ENCODE measurements around the gene S1PR4. TPM values are rescaled to one million over a fixed set of nuclear protein-coding genes. Genes with fewer than 3 reads are reported as not detected.

Gene S1PR4
- total RNA-seq, 1 donor from 2014 or later, result not detected

DNA sequence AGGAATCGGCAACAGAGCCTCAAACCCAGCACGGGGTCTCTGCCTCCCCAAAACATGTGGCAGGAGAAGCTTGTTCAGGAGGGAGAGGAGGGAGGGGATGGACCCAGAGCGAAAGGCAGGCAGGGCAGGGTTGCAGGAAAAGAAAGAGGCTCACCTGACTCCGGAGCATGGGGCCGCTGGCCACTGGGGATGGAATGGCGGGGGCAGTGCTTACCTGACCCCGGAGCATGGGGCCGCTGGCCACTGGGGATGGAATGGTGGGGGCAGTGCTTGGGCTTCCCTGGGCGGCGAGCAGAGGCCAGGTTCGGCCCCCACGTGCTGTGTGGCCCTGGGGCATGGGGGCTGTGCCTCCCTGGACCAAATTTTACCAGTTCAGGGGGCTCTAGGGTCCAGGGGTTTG is 32.6 kb downstream of the S1PR4 start:
- TF ChIP-seq, protein P1, sequence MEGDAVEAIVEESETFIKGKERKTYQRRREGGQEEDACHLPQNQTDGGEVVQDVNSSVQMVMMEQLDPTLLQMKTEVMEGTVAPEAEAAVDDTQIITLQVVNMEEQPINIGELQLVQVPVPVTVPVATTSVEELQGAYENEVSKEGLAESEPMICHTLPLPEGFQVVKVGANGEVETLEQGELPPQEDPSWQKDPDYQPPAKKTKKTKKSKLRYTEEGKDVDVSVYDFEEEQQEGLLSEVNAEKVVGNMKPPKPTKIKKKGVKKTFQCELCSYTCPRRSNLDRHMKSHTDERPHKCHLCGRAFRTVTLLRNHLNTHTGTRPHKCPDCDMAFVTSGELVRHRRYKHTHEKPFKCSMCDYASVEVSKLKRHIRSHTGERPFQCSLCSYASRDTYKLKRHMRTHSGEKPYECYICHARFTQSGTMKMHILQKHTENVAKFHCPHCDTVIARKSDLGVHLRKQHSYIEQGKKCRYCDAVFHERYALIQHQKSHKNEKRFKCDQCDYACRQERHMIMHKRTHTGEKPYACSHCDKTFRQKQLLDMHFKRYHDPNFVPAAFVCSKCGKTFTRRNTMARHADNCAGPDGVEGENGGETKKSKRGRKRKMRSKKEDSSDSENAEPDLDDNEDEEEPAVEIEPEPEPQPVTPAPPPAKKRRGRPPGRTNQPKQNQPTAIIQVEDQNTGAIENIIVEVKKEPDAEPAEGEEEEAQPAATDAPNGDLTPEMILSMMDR (IDR thresholded peaks at IDR 0.05; ENCODE audit: insufficient read depth, low read depth, low read length), result no peak
- no peak for TF ChIP-seq EZH2 (IDR thresholded peaks at IDR 0.05; ENCODE audit: insufficient read depth, low read length)
- Histone ChIP-seq H3K36me3 (ENCODE audit: insufficient read depth, low read length) (no peaks in the 10 kb centered on the region), H3K27ac (ENCODE audit: low read depth, low read length) (no peak overlapping the region), H3K4me2 (ENCODE audit: low read length) (no peak overlapping the region), H2AFZ (ENCODE audit: low read depth, low read length) (no peak overlapping the region), H3K27me3 (ENCODE audit: insufficient read depth, low read length) (no peaks in the 10 kb centered on the region), H4K20me1 (ENCODE audit: insufficient read depth, low read length) (no peaks in the 10 kb centered on the region), H3K79me2 (ENCODE audit: insufficient read depth, low read length) (no peaks in the 10 kb centered on the region), H3K4me1 (ENCODE audit: insufficient read depth, low read length) (no peaks in the 10 kb centered on the region), H3K9ac (ENCODE audit: low read length) (no peak overlapping the region), H3K4me3 (ENCODE audit: insufficient read depth, low read depth, low read length) (no peak overlapping the region), H3K9me3 (ENCODE audit: insufficient read depth, low read depth, low read length) (no peaks in the 10 kb centered on the region)
- H3K4me1 Mint-ChIP-seq (ENCODE audit: low read depth, unreplicated experiment), result no peaks in the 10 kb centered on the region
- no peak overlapping the region for H3K4me3 Mint-ChIP-seq (ENCODE audit: unreplicated experiment)
- H3K36me3 Mint-ChIP-seq (ENCODE audit: low read depth, unreplicated experiment), result peaks cover 9% of the 10 kb centered on the region
- no peaks in the 10 kb centered on the region for H3K9me3 Mint-ChIP-seq (ENCODE audit: unreplicated experiment)
- no peak overlapping the region for H3K27ac Mint-ChIP-seq (ENCODE audit: unreplicated experiment)
- no peak for FAIRE-seq
- no peak for DNase-seq (ENCODE audit: low read depth)
- peaks cover 2% of the 10 kb centered on the region for H3K27me3 Mint-ChIP-seq (ENCODE audit: low read depth, unreplicated experiment)

DNA sequence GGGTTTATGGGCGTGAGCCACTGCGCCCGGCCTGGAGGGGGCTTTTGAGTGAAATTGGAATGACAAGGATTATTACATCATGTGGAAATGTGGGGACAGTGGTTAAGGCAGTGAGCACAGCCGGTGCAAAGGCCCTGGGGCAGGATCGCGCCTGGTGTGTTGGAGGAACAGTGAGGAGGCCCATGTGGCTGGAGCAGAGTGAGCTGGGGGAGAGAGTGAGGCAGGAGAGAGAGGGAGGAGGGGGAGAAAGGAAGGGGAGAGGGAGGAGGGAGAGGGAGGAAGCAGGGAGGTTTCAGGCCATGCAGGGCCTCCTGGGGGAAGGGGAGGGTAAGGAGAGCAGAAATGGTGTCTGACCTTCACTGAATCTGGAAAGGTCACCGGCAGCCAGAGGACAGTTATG is 34.6 kb downstream of the S1PR4 start:
- DNase-seq (ENCODE audit: low read depth) (no peak), FAIRE-seq (no peak)
- Mint-ChIP-seq H3K9me3 (ENCODE audit: unreplicated experiment) (no peaks in the 10 kb centered on the region), H3K27me3 (ENCODE audit: low read depth, unreplicated experiment) (peaks cover 2% of the 10 kb centered on the region), H3K36me3 (ENCODE audit: low read depth, unreplicated experiment) (peaks cover 13% of the 10 kb centered on the region), H3K4me3 (ENCODE audit: unreplicated experiment) (no peak overlapping the region), H3K4me1 (ENCODE audit: low read depth, unreplicated experiment) (no peaks in the 10 kb centered on the region), H3K27ac (ENCODE audit: unreplicated experiment) (no peak overlapping the region)
- Histone ChIP-seq H3K9ac (ENCODE audit: low read length) (no peak overlapping the region), H3K4me2 (ENCODE audit: low read length) (no peak overlapping the region), H2AFZ (ENCODE audit: low read depth, low read length) (no peak overlapping the region), H3K27ac (ENCODE audit: low read depth, low read length) (no peak overlapping the region), H4K20me1 (ENCODE audit: insufficient read depth, low read length) (no peaks in the 10 kb centered on the region), H3K4me1 (ENCODE audit: insufficient read depth, low read length) (no peaks in the 10 kb centered on the region), H3K4me3 (ENCODE audit: insufficient read depth, low read depth, low read length) (no peak overlapping the region), H3K9me3 (ENCODE audit: insufficient read depth, low read depth, low read length) (no peaks in the 10 kb centered on the region), H3K79me2 (ENCODE audit: insufficient read depth, low read length) (no peaks in the 10 kb centered on the region), H3K36me3 (ENCODE audit: insufficient read depth, low read length) (no peaks in the 10 kb centered on the region), H3K27me3 (ENCODE audit: insufficient read depth, low read length) (no peaks in the 10 kb centered on the region)
- TF ChIP-seq, protein P1 (IDR thresholded peaks at IDR 0.05; ENCODE audit: insufficient read depth, low read depth, low read length), result no peak
- TF ChIP-seq EZH2 (IDR thresholded peaks at IDR 0.05; ENCODE audit: insufficient read depth, low read length), result no peak

DNA sequence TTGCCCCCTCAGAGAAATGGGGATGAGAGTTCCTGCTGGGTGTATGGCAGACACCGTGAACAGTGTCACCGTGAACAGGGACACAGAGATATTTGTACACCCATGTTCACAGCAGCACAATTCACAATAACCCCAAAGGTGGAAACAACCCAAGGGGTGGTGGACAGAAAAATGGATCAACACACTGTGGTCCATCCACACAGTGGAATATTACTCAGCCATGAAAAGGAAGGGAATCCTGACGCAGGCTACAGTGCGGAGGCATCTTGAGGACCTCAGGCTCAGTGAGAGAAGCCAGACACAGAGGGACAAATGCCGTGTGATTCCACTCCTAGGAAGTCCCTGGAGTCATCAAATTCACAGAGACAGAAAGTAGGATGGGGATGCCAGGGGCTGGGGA is 38.3 kb downstream of the S1PR4 start:
- Histone ChIP-seq H3K4me1 (ENCODE audit: insufficient read depth, low read length) (no peaks in the 10 kb centered on the region), H3K79me2 (ENCODE audit: insufficient read depth, low read length) (no peaks in the 10 kb centered on the region), H3K27me3 (ENCODE audit: insufficient read depth, low read length) (no peaks in the 10 kb centered on the region), H3K9me3 (ENCODE audit: insufficient read depth, low read depth, low read length) (no peaks in the 10 kb centered on the region), H3K9ac (ENCODE audit: low read length) (no peak overlapping the region), H3K4me3 (ENCODE audit: insufficient read depth, low read depth, low read length) (no peak overlapping the region), H4K20me1 (ENCODE audit: insufficient read depth, low read length) (no peaks in the 10 kb centered on the region), H2AFZ (ENCODE audit: low read depth, low read length) (no peak overlapping the region), H3K36me3 (ENCODE audit: insufficient read depth, low read length) (no peaks in the 10 kb centered on the region), H3K4me2 (ENCODE audit: low read length) (no peak overlapping the region), H3K27ac (ENCODE audit: low read depth, low read length) (no peak overlapping the region)
- no peak for TF ChIP-seq EZH2 (IDR thresholded peaks at IDR 0.05; ENCODE audit: insufficient read depth, low read length)
- TF ChIP-seq, protein P1 (IDR thresholded peaks at IDR 0.05; ENCODE audit: insufficient read depth, low read depth, low read length), result no peak
- H3K27ac Mint-ChIP-seq (ENCODE audit: unreplicated experiment), result peak overlapping the region; percentile 20
- no peaks in the 10 kb centered on the region for H3K4me1 Mint-ChIP-seq (ENCODE audit: low read depth, unreplicated experiment)
- peaks cover 9% of the 10 kb centered on the region for H3K36me3 Mint-ChIP-seq (ENCODE audit: low read depth, unreplicated experiment)
- H3K27me3 Mint-ChIP-seq (ENCODE audit: low read depth, unreplicated experiment), result peaks cover 8% of the 10 kb centered on the region
- peaks cover 2% of the 10 kb centered on the region for H3K9me3 Mint-ChIP-seq (ENCODE audit: unreplicated experiment)
- peak overlapping the region; percentile 6 for H3K4me3 Mint-ChIP-seq (ENCODE audit: unreplicated experiment)
- FAIRE-seq (no peak), DNase-seq (ENCODE audit: low read depth) (no peak)

Measured in astrocyte (in vitro differentiated cells and primary cell).